Activated CD8-positive, alpha-beta memory T cell treated with anti-CD3 and anti-CD28 coated beads, Interleukin-2, amount 50 U/mL, for 48 hours (primary cell): ENCODE data around the gene SATB1.

Experiments used
- DNase-seq: peaks from one replicate; pipeline ENCODE4 v3.0.0-alpha.2; 2020

The SATB1 gene

DNA sequence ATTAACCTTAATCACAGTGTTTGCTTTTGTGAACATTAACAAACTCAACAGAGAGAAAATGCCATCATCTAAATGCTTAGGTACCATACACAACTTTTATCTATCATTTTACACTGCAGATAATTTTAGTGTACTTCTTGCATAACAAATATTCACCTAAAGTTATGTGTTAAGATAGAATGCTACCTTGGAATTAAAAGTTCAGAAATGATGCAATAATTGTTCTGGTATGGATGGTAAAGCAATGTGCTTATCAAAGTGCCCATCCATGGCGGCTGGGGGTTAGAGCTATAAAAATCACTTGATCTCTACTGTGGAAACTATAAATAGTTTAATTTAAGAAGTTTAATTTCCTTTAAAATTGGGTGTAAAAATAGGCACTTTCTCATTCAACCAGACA is 28.7 kb downstream of the SATB1 start:
- no peak for DNase-seq

DNA sequence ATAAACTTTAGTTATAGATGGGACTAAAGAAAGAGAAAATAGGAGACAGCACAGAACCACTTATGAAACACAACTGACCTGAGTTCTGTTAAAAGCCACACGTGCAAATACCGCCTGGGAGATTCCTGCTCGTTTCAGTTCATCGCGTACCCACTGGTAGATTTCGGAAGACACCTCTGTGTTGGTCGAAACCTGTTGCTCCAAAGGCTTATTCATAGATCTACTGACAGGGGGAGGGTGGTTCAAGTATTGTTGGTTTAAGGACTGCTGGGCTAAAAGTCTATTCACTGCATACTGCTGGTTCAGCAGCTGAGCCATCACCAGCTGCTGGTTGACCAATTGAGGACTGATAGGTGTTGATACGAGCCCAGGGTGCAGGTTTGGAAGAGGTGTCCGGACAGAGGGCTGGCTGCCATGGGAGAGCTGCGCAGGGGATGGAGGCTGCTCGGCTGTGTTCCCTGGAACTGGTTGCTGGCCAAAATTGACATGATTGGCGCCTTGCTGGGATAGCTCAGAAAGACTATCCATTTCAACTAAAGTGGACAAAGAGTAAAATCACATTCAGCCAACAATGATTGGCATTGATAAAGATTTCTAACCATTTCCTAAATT is 30.6 kb downstream of the SATB1 start:
- no peak for DNase-seq

GRCh38 chr3:18393906-18394305 is 31.2 kb downstream of the SATB1 start:
- DNase-seq, result no peak

DNA sequence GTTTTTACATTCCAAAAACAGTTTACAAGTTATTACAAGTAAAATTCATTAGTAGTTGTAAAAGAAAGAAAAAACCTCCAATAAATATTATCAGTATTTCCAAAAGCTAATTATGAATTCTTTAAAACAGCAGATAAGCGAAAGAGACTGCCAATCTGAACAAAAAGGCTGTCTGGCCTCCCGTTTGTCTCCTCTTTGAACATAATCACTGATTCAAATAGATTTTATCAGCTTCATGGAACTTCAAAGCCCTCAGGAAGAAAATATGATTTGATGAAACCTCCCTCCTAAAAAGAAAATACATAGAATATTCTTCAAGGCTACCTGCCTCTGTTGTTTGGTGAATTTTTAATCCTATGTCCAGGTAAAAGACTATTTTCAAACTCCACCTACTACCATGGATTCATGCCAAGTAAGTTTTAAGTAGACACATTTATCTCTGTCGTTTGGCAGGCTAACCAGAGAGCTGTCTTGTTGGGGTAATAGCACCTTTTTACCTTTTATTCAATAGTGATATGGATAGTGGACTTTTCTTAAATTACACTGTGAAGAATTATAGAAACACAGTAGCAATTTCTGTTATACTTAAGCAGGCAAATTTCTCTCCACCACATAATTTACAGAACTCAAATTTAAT is 35.0 kb downstream of the SATB1 start:
- DNase-seq, result no peak

DNA sequence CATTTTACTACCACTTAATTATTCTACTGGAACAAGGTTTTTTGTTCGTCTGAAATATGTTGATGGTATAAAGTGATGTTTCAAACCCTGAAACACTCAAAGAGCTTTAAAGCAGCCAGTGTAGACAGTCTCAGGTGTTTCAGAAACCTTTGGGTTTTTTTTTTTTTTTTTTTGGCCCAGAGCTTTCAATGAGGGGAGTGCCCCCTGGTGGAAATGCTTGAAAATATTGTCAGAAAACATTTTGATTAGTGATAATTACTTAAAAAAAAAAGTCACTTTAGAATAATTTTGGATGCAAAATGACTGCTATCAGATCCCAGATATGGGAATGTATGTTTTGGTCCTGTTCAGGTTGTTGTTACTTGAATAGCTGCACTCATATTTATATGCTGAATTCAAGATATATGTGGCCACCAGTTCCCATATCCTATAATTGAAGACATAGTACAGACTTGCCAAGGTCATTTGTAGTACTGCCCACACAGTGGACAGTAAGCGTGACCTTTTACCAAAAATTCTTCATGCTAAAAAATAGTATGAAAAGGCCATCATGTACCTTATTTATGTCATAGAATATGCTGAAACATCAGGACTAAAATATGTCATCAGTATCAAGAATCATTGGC is 35.9 kb downstream of the SATB1 start:
- no peak for DNase-seq

DNA sequence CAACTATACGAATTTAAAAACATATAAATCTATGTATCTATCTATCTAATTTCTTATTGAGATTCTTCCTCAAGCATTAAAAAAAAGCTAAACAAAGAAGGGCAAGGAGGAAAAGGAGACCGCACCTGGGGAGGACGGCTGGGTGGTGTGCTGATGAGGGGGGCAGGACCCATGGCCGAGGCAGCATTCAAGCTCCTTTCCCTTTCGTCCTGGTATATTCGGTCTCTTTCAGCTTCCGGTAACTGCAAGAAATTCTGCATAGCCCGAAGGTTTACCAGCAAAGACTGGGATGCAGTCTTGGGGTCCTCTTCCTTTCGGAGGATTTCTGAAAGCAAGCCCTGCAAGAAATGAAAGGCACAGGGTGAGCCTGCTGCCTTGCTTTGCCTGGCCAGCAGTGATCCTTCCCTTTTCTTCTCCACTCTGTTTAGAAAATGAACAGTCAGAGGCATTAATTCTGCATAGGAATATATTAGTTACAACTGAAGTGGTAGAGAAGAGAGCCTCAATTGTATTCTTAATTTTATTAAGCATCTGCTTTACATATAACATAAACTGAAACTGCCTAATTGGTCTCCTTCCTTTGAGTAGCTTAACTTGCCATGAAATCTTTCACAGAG is 38.8 kb downstream of the SATB1 start:
- DNase-seq, result no peak

- no peak for DNase-seq
These were observed 39.4 kb downstream of the SATB1 start for GRCh38 chr3:18385706-18386105.

GRCh38 chr3:18382760-18383369 is 42.3 kb downstream of the SATB1 start:
- DNase-seq, result no peak

DNA sequence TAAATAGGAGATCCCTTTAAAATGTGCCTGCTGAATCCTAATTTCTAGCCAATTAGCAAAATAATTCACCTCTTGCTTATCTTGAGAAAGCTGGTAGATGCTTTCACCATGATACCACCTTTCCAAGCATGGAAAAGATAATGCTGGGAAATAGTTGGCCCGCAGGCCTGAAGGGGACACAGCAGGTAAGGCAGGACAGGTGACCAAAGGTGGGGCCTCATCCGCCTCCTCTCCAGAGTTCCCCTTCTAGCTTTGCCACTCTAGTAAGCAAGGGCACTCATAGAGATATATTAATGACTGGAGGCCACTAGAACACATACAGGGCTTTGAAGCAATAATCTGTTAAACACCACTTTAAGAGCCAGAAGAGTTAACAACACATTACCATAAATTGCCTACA is 45.5 kb downstream of the SATB1 start:
- no peak for DNase-seq

DNA sequence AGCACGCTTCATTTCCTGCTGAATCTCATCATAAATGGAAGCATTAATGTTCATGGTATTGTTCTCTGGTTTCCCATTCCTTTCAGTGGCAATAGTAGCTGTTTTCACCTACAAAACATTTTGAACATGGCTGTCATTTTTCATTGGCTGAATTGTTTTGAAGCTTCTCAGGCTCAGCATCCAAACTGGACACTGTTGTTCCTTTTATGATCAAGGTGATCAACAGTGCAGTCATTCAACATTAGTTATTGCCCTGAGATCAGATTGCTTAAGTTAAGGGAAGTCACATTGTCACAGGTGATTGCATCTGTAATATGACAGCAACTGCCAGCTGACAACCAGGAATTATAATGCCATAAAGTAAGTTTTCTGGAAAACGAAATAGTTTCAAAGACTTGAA is 46.9 kb downstream of the SATB1 start:
- DNase-seq, result no peak

- no peak for DNase-seq
These were observed 48.5 kb downstream of the SATB1 start for GRCh38 chr3:18376682-18377081.

- no peak for DNase-seq
These were observed 52.2 kb downstream of the SATB1 start for GRCh38 chr3:18372786-18373405.

DNA sequence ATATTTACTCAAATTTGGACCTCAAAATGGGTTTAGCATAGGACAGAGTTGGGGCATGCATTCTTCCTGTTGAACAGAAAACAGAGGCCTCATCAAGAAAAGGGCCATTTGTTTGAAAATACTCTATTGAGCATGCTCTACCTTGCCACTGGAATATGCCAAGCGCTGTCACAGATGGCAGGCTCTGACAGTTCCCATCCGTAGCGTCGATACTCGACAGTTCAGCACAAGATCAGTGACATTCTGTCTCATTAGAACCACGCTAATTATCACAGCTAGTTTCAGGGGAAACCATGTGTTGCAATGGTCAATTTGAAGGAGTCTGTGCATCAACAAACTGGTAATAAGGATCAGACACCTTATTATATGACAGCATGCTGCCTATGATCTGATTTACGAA is 54.5 kb downstream of the SATB1 start:
- no peak for DNase-seq

DNA sequence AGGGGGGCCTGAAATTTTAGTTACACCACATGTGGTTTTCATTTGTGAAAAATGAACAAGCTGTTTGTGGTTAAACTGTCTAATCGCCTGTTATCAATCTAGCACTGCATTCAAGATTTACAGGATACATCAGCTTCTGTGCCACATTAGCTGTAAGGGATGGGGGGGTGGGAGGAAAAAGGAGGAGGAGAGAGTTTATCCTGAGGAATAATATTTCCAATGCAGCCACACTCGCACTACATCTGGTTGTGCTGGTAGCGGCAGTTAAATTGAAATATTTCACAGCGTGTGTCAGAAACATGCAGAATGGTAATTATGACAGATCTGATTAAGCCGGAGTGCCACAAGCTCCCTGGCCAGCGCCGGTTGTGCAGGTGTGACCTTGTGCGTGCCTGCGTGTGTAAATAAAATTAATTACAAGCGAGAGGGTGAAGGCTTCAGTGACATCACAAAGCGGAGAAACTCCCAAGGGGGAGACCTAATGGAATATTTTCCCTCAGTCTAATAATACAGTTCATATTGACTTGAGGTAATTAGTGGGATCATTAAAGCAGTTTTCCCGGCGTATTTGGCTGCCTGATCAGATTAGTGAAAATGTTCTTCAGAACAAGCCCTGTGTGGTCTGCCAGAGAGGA is 55.5 kb downstream of the SATB1 start:
- no peak for DNase-seq

GRCh38 chr3:18366258-18366657 is 58.9 kb downstream of the SATB1 start:
- DNase-seq, result no peak

DNA sequence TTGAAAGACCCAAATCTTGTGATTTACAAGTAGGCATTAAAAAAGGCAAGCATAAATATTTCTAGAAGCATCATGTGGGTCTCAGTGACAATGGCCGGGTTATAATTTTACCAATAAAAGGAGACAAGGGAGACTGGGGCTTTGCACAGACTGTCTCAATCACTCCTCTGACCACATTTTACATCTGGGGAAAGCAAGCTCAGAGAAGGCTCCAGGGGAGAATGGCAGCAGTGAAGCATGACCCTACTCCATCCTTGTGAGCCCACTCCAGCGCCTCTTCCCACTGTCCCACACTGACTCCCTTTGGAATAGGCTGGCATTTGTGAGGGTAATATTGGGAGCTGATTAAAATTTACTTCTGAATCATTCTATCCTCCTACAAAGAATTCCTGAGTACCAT is 61.8 kb downstream of the SATB1 start:
- DNase-seq, result no peak

GRCh38 chr3:18357747-18358146 is 67.4 kb downstream of the SATB1 start:
- no peak for DNase-seq

GRCh38 chr3:18355832-18356231 is 69.3 kb downstream of the SATB1 start:
- DNase-seq, result no peak

DNA sequence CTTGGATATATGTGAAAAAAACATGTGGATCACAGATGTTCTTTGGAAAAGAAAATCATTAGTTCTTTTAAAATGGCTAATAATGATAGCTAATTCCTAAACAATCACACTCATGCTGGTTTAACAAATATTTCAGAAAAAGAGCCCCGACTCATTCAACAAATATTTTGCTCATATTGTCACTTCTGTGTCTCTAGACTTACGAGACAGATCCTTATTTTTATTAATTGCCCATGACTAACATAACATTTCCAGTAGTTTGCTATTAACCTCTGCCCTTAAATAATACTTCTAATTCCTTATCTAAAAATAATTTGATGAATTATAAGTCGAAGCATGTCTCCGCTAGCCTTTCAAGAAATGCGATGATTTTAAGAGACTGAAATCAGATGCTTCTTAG is 70.4 kb downstream of the SATB1 start:
- no peak for DNase-seq

DNA sequence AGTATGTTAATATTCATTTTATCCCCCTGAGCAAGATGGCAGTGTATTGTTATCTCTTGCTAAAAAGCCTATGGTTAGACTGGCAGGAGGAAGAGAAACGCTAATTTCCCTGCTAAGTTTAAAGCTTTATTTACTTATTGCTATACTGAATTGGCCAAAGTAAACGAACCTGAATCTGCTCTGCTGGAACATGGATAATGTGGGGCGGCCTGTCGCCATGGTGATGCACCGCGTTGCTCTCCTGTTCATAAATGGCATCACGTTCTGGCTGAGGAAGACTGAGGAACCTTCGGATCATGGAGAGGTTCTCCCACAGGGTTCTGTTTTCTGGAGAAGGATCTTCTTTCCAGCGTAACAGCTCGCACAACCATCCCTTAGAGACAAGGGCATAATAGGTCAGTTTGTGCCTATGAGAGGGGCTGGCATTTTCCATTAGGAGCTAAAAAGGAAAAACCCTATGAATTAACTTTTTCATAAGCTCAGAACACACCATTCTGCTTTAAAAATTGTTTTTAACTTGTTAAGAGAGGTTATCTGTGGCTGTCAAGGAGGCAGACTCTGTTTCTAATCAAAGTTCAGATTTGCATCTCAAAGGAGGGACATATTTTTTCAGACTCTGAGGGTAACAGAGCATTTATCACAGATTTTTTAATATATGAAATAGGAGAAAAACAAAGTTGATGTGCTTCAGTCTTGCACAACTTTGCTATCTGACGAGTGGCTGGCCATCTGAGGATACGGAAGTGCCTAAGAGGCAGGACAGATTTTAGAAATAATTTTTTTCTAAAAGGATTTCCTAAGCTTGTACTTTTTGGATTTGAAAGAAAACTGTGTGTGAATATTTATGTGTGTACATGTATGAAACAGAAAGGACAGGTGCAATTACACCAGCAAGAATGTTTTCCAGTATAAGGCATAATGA is 73.1 kb downstream of the SATB1 start:
- peak; percentile 61 for DNase-seq

GRCh38 chr3:18351069-18351628 is 74.0 kb downstream of the SATB1 start:
- peak; percentile 57 for DNase-seq
